ENCODE measurements around the gene CCDC127.

The CCDC127 gene

DNA sequence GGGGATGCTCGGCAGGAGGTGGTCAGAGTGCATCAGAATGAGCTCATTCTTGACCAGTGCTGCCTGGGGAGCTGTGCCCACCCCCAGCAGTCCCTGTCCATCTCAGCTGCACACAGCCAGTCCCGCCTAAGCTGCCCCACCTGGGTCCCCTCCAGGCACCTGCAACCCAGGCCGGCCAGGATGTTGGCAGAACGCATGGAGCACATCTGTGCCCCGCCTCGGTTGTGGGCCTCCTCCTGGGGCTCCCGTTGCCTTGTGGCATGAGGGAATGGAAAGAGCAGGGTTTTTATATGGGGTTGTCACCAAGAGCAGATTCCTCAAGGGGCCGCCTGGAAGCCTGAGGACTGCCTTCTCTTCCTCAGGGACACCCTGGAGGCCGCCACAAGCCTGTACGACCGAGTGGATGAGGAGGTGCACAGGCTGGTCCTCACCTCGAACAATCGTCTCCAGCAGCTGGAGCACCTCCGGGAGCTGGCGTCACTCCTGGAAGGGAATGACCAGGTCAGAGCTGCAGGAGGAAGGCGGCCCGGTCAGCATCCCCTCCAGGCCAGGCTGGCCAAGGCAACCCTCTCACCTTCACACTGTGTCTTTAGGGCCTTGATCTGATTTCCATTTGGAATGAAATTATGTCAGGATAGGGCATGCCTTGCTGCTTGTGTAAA lies 61.4 kb downstream of the CCDC127 start:
- TF ChIP-seq, protein P1, sequence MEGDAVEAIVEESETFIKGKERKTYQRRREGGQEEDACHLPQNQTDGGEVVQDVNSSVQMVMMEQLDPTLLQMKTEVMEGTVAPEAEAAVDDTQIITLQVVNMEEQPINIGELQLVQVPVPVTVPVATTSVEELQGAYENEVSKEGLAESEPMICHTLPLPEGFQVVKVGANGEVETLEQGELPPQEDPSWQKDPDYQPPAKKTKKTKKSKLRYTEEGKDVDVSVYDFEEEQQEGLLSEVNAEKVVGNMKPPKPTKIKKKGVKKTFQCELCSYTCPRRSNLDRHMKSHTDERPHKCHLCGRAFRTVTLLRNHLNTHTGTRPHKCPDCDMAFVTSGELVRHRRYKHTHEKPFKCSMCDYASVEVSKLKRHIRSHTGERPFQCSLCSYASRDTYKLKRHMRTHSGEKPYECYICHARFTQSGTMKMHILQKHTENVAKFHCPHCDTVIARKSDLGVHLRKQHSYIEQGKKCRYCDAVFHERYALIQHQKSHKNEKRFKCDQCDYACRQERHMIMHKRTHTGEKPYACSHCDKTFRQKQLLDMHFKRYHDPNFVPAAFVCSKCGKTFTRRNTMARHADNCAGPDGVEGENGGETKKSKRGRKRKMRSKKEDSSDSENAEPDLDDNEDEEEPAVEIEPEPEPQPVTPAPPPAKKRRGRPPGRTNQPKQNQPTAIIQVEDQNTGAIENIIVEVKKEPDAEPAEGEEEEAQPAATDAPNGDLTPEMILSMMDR (IDR thresholded peaks at IDR 0.05; ENCODE audit: insufficient read depth, low read depth, low read length, missing control alignments) = no peak
- no peak for DNase-seq (ENCODE audit: low read depth)
- no peak overlapping the region for H3K4me3 ChIP-seq (ENCODE audit: low read depth, low read length)

GRCh38 chr5:155651-156410 lies 62.1 kb downstream of the CCDC127 start:
- no peak for DNase-seq (ENCODE audit: low read depth)
- no peak overlapping the region for H3K4me3 ChIP-seq (ENCODE audit: low read depth, low read length)
- TF ChIP-seq, protein P1 (IDR thresholded peaks at IDR 0.05; ENCODE audit: insufficient read depth, low read depth, low read length, missing control alignments) = no peak

GRCh38 chr5:154826-155225 lies 63.1 kb downstream of the CCDC127 start:
- no peak for DNase-seq (ENCODE audit: low read depth)
- TF ChIP-seq, protein P1 (IDR thresholded peaks at IDR 0.05; ENCODE audit: insufficient read depth, low read depth, low read length, missing control alignments) = no peak
- no peak overlapping the region for H3K4me3 ChIP-seq (ENCODE audit: low read depth, low read length)

GRCh38 chr5:154236-154635 lies 63.7 kb downstream of the CCDC127 start:
- TF ChIP-seq, protein P1 (IDR thresholded peaks at IDR 0.05; ENCODE audit: insufficient read depth, low read depth, low read length, missing control alignments) = no peak
- no peak overlapping the region for H3K4me3 ChIP-seq (ENCODE audit: low read depth, low read length)
- no peak for DNase-seq (ENCODE audit: low read depth)

GRCh38 chr5:153256-153655 lies 64.7 kb downstream of the CCDC127 start:
- TF ChIP-seq, protein P1 (IDR thresholded peaks at IDR 0.05; ENCODE audit: insufficient read depth, low read depth, low read length, missing control alignments) = no peak
- DNase-seq (ENCODE audit: low read depth) = no peak
- no peak overlapping the region for H3K4me3 ChIP-seq (ENCODE audit: low read depth, low read length)

DNA sequence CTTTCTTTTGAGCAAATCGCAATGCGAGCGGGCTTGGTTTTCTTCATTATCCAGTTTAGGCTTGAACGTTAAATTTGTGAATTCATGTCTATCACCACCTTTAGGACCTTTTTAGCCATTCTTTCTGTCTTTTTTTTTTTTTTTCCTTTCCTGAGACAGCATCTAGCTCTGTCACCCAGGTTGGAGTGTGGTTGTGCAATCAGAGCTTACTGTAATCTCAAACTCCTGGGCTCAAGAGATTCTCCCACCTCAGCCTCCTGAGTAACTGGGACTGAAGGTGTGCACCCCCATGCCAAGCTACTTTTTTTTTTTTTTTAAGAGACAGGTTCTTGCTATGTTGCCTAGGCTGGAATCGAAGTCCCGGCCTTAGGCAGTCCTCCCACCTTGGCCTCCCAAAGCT lies 65.9 kb downstream of the CCDC127 start:
- no peak overlapping the region for H3K4me3 ChIP-seq (ENCODE audit: low read depth, low read length)
- TF ChIP-seq, protein P1 (IDR thresholded peaks at IDR 0.05; ENCODE audit: insufficient read depth, low read depth, low read length, missing control alignments) = no peak
- DNase-seq (ENCODE audit: low read depth) = no peak

Measured in GM12865 (cell line).